Measurements from ENCODE around the gene MAFG. TPM values are rescaled to one million over a fixed set of nuclear protein-coding genes. Genes with fewer than 3 reads are reported as not detected.
A peak's percentile ranks its signal among the peaks of the same experiment; 100 is the strongest.

Gene MAFG
- total and polyA plus RNA-seq, 2 of the 13 experiments (the other 11 are each of a cell fraction or from before 2014, with no cell fraction given): 14.5 to 20.0 TPM

DNA sequence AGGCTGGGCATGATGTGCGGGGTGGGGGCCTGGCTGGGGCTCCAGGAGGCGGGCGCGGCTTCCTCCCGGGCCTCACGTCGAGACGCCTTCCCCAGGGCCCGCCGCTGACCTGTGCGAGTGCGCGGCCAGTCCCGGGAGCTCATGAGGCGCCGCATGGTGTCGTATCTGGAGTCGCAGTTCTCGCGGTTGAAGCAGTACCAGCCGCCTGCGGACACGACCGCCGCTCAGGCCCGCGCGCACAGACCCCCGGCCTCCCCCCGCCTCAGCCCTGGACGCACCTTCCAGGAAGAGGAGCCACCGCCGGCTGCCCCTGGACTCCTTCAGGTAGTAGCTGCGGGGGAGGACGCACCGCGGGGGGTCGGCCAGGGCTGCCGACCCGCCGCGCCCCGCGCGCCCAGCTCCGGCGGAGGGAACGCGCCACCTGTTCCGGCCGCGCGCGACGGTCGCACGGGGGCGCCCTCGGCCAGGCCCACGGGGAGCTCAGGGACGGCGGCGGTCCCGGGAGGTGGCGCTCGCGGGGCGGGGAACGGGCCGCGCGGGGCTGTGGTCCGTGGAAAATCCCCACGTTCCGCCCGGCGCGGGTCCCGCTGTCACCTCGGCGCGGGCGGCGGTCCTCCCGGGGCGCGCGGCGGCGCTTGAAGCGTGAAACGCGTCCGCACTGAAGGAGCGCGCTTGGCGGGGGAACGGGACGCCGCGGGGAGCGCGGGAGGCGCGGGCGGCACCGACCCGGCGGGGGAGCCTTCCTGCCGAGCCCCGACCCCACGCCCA lies 32.0 kb upstream of the MAFG start (continued):
- TF ChIP-seq, protein P1, sequence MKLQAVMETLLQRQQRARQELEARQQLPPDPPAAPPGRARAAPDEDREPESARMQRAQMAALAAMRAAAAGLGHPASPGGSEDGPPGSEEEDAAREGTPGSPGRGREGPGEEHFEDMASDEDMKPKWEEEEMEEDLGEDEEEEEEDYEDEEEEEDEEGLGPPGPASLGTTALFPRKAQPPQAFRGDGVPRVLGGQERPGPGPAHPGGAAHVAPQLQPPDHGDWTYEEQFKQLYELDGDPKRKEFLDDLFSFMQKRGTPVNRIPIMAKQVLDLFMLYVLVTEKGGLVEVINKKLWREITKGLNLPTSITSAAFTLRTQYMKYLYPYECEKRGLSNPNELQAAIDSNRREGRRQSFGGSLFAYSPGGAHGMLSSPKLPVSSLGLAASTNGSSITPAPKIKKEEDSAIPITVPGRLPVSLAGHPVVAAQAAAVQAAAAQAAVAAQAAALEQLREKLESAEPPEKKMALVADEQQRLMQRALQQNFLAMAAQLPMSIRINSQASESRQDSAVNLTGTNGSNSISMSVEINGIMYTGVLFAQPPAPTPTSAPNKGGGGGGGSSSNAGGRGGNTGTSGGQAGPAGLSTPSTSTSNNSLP (IDR thresholded peaks at IDR 0.05; ENCODE audit: low read depth, low read length): no peak
- TF ChIP-seq, protein P2, sequence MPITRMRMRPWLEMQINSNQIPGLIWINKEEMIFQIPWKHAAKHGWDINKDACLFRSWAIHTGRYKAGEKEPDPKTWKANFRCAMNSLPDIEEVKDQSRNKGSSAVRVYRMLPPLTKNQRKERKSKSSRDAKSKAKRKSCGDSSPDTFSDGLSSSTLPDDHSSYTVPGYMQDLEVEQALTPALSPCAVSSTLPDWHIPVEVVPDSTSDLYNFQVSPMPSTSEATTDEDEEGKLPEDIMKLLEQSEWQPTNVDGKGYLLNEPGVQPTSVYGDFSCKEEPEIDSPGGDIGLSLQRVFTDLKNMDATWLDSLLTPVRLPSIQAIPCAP (CRISPR knock-in tag; IDR thresholded peaks at IDR 0.05; ENCODE audit: low read depth): no peak
- TF ChIP-seq XBP1 (CRISPR knock-in tag; IDR thresholded peaks at IDR 0.05) (no peak), ZNF550 (CRISPR knock-in tag; IDR thresholded peaks at IDR 0.05; ENCODE audit: borderline replicate concordance) (no peak), ZNF33B (CRISPR knock-in tag; IDR thresholded peaks at IDR 0.05) (no peak), MLLT10 (CRISPR knock-in tag; IDR thresholded peaks at IDR 0.05) (no peak), ZBTB3 (CRISPR knock-in tag; IDR thresholded peaks at IDR 0.05; ENCODE audit: borderline replicate concordance, low read depth) (no peak), ZNF761 (CRISPR knock-in tag; conservative IDR thresholded peaks at IDR 0.05) (no peak), ZNF773 (CRISPR knock-in tag; IDR thresholded peaks at IDR 0.05; ENCODE audit: borderline replicate concordance) (no peak)
- TF ChIP-seq, protein P3, sequence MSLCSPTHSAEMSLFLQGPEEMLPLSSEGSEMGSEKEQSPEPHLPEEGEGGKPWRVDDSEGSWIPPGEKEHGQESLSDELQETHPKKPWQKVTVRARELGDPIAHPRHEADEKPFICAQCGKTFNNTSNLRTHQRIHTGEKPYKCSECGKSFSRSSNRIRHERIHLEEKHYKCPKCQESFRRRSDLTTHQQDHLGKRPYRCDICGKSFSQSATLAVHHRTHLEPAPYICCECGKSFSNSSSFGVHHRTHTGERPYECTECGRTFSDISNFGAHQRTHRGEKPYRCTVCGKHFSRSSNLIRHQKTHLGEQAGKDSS (CRISPR knock-in tag; IDR thresholded peaks at IDR 0.05; ENCODE audit: borderline replicate concordance, low read depth): no peak
- TF ChIP-seq, protein P4, sequence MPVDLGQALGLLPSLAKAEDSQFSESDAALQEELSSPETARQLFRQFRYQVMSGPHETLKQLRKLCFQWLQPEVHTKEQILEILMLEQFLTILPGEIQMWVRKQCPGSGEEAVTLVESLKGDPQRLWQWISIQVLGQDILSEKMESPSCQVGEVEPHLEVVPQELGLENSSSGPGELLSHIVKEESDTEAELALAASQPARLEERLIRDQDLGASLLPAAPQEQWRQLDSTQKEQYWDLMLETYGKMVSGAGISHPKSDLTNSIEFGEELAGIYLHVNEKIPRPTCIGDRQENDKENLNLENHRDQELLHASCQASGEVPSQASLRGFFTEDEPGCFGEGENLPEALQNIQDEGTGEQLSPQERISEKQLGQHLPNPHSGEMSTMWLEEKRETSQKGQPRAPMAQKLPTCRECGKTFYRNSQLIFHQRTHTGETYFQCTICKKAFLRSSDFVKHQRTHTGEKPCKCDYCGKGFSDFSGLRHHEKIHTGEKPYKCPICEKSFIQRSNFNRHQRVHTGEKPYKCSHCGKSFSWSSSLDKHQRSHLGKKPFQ (CRISPR knock-in tag; IDR thresholded peaks at IDR 0.05; ENCODE audit: insufficient replicate concordance): no peak
- TF ChIP-seq, protein P5, sequence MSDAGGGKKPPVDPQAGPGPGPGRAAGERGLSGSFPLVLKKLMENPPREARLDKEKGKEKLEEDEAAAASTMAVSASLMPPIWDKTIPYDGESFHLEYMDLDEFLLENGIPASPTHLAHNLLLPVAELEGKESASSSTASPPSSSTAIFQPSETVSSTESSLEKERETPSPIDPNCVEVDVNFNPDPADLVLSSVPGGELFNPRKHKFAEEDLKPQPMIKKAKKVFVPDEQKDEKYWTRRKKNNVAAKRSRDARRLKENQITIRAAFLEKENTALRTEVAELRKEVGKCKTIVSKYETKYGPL (CRISPR knock-in tag; IDR thresholded peaks at IDR 0.05): 0 out of 2 replicates have a peak, but pooled peaks have one; percentile 1
- TF ChIP-seq, protein P6, sequence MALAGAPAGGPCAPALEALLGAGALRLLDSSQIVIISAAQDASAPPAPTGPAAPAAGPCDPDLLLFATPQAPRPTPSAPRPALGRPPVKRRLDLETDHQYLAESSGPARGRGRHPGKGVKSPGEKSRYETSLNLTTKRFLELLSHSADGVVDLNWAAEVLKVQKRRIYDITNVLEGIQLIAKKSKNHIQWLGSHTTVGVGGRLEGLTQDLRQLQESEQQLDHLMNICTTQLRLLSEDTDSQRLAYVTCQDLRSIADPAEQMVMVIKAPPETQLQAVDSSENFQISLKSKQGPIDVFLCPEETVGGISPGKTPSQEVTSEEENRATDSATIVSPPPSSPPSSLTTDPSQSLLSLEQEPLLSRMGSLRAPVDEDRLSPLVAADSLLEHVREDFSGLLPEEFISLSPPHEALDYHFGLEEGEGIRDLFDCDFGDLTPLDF (CRISPR knock-in tag; IDR thresholded peaks at IDR 0.05): no peak
- TF ChIP-seq, protein P7, sequence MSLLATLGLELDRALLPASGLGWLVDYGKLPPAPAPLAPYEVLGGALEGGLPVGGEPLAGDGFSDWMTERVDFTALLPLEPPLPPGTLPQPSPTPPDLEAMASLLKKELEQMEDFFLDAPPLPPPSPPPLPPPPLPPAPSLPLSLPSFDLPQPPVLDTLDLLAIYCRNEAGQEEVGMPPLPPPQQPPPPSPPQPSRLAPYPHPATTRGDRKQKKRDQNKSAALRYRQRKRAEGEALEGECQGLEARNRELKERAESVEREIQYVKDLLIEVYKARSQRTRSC (CRISPR knock-in tag; IDR thresholded peaks at IDR 0.05; ENCODE audit: low read depth): no peak
- TF ChIP-seq, protein P8, sequence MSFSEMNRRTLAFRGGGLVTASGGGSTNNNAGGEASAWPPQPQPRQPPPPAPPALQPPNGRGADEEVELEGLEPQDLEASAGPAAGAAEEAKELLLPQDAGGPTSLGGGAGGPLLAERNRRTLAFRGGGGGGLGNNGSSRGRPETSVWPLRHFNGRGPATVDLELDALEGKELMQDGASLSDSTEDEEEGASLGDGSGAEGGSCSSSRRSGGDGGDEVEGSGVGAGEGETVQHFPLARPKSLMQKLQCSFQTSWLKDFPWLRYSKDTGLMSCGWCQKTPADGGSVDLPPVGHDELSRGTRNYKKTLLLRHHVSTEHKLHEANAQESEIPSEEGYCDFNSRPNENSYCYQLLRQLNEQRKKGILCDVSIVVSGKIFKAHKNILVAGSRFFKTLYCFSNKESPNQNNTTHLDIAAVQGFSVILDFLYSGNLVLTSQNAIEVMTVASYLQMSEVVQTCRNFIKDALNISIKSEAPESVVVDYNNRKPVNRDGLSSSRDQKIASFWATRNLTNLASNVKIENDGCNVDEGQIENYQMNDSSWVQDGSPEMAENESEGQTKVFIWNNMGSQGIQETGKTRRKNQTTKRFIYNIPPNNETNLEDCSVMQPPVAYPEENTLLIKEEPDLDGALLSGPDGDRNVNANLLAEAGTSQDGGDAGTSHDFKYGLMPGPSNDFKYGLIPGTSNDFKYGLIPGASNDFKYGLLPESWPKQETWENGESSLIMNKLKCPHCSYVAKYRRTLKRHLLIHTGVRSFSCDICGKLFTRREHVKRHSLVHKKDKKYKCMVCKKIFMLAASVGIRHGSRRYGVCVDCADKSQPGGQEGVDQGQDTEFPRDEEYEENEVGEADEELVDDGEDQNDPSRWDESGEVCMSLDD (CRISPR knock-in tag; IDR thresholded peaks at IDR 0.05; ENCODE audit: borderline replicate concordance): no peak
- TF ChIP-seq, protein P9, sequence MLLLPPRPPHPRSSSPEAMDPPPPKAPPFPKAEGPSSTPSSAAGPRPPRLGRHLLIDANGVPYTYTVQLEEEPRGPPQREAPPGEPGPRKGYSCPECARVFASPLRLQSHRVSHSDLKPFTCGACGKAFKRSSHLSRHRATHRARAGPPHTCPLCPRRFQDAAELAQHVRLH (CRISPR knock-in tag; IDR thresholded peaks at IDR 0.05; ENCODE audit: borderline replicate concordance, low read depth): no peak; the same call in 1 of the 2 replicates

Measured in HepG2 (cell line).